Endothelial cell of umbilical vein (primary cell): ENCODE measurements around the gene ARPP19. TPM values are rescaled to one million over a fixed set of nuclear protein-coding genes. Genes with fewer than 3 reads are reported as not detected.

Source experiments
- BruUV-seq: library from RNA; stranded (reverse); fragments of 400-500 nt; replicated peaks from 2 replicates; lab custom pipeline; 2021; lab: Mats Ljungman, UMichigan
- CTCF ChIA-PET: fragments of 300-600, 350-600 bp; sonication (Branson Sonifier 250); formaldehyde crosslinking; loops from one replicate; lab custom pipeline; 2021; ENCODE audit warnings: antibody characterized with exemption, inconsistent platforms; lab: Charles Lee
- POLR2A ChIA-PET: fragments of 300-600, 350-600 bp; sonication (Branson Sonifier 250); formaldehyde crosslinking; loops from one replicate; lab custom pipeline; 2021; ENCODE audit warnings: antibody characterized with exemption, inconsistent platforms; lab: Charles Lee
- DNase-seq: peaks from one replicate; pipeline ENCODE4 v3.0.0-alpha.2; 2011; ENCODE audit warnings: low read depth, low spot score
- FAIRE-seq: peaks from 2 replicates; lab custom pipeline; 2011; peaks lifted over from hg19 to GRCh38; lab: Jason Lieb, UNC
- H2AFZ ChIP-seq: 2 replicates; pipeline ENCODE4 v1.6.0; 2012; ENCODE audit warnings: low read depth, low read length, control low read depth, inconsistent platforms
- H3K27ac ChIP-seq: 2 replicates; pipeline ENCODE4 v1.5.1; 2011; ENCODE audit warnings: low read depth, mild to moderate bottlenecking, control low read depth, low read length, moderate library complexity; ENCODE audit not compliant: insufficient read depth
- H3K27me3 ChIP-seq, 2 experiments: 2 replicates each; pipeline versions ENCODE4 v1.6.0 to v1.6.1; 2011; ENCODE audit warnings: low read length in 2 of 2, mixed read lengths in 1 of 2; ENCODE audit not compliant: control insufficient read depth in 2 of 2, insufficient read depth in 2 of 2
- H3K36me3 ChIP-seq, 2 experiments: 2 replicates in 1 of 2; 3 replicates in 1 of 2; pipeline ENCODE4 v1.5.1; 2011; ENCODE audit warnings: low read length in 2 of 2, mild to moderate bottlenecking in 1 of 2, moderate library complexity in 1 of 2; ENCODE audit not compliant: control insufficient read depth in 2 of 2, insufficient read depth in 2 of 2; ENCODE audit errors: extremely low read depth in 1 of 2
- H3K4me1 ChIP-seq: 3 replicates; pipeline ENCODE4 v1.5.1; 2011; ENCODE audit warnings: mild to moderate bottlenecking, low read length; ENCODE audit not compliant: control insufficient read depth, insufficient read depth; ENCODE audit errors: extremely low read depth
- H3K4me2 ChIP-seq: 2 replicates; pipeline ENCODE4 v1.6.1; 2011; ENCODE audit warnings: low read length, control low read depth, mixed read lengths; ENCODE audit not compliant: insufficient read depth
- H3K4me3 ChIP-seq, 3 experiments: fragments of 200-600 bp in 1 of 3; sonication (generic), shearing (Covaris generic) in 1 of 3; replicated peaks in 1 of 3; 2 replicates each; pipeline ENCODE4 v1.5.1; 2011 to 2016; ENCODE audit warnings: control low read depth in 3 of 3, low read length in 3 of 3, mild to moderate bottlenecking in 2 of 3, inconsistent platforms in 1 of 3, low read depth in 1 of 3, moderate library complexity in 1 of 3; ENCODE audit not compliant: insufficient read depth in 1 of 3
- H3K79me2 ChIP-seq: 2 replicates; pipeline ENCODE4 v1.6.0; 2012; ENCODE audit warnings: low read length, inconsistent platforms; ENCODE audit not compliant: control insufficient read depth, insufficient read depth
- H3K9ac ChIP-seq: replicated peaks from 2 replicates; pipeline ENCODE3; 2011; ENCODE audit warnings: low read length, control low read depth; ENCODE audit not compliant: insufficient read depth; ENCODE audit errors: extremely low read depth
- H3K9me1 ChIP-seq: replicated peaks from 3 replicates; pipeline ENCODE4 v1.6.0; 2011; ENCODE audit warnings: mild to moderate bottlenecking, low read length; ENCODE audit not compliant: control insufficient read depth, insufficient read depth; ENCODE audit errors: extremely low read depth
- H3K9me3 ChIP-seq: replicated peaks from 2 replicates; pipeline ENCODE4 v1.5.1; 2012; ENCODE audit warnings: low read length, inconsistent platforms; ENCODE audit not compliant: control insufficient read depth, insufficient read depth
- H4K20me1 ChIP-seq: replicated peaks from 2 replicates; pipeline ENCODE3; 2011; ENCODE audit warnings: mild to moderate bottlenecking, low read length; ENCODE audit not compliant: control insufficient read depth, insufficient read depth; ENCODE audit errors: extremely low read depth
- CTCF ChIP-seq, 2 donors: IDR thresholded peaks; 1 replicate in 1 of 2; 2 replicates in 1 of 2; pipeline ENCODE4 v1.5.1; 2011; ENCODE audit warnings: low read length in 2 of 2, mild to moderate bottlenecking in 2 of 2, moderate library complexity in 2 of 2, control low read depth in 1 of 2, inconsistent platforms in 1 of 2, low read depth in 1 of 2; ENCODE audit not compliant: insufficient read depth in 1 of 2; ENCODE audit errors: extremely low read depth in 1 of 2
- EZH2 ChIP-seq: IDR thresholded peaks from 2 replicates; pipeline ENCODE4 v1.6.1; 2012; ENCODE audit warnings: borderline replicate concordance, low read depth, mild to moderate bottlenecking, moderate library complexity, low read length, inconsistent platforms; ENCODE audit not compliant: severe bottlenecking
- FOS ChIP-seq: IDR thresholded peaks from 2 replicates; pipeline ENCODE4 v1.6.1; 2011; ENCODE audit warnings: mild to moderate bottlenecking, low read length, moderate library complexity, borderline replicate concordance; ENCODE audit not compliant: insufficient read depth
- GATA2 ChIP-seq: IDR thresholded peaks from 2 replicates; pipeline ENCODE4 v1.7.0; 2011; ENCODE audit warnings: low read depth, mild to moderate bottlenecking, moderate library complexity, mixed read lengths, low read length; ENCODE audit not compliant: insufficient read length, insufficient read depth
- JUN ChIP-seq: IDR thresholded peaks from 2 replicates; pipeline ENCODE4 v1.6.1; 2011; ENCODE audit warnings: borderline replicate concordance, low read depth; ENCODE audit not compliant: insufficient read length, insufficient read depth
- MAX ChIP-seq: IDR thresholded peaks from 2 replicates; pipeline ENCODE4 v1.6.1; 2011; ENCODE audit not compliant: insufficient read depth, insufficient read length
- MYC ChIP-seq: IDR thresholded peaks from one replicate; pipeline ENCODE4 v1.6.1; 2011; ENCODE audit warnings: mild to moderate bottlenecking, low read depth, low read length
- POLR2A ChIP-seq: IDR thresholded peaks from 2 replicates; pipeline ENCODE4 v1.6.1; 2012; ENCODE audit warnings: low read depth, mild to moderate bottlenecking, control low read depth, low read length
- POLR2AphosphoS5 ChIP-seq: IDR thresholded peaks from 2 replicates; pipeline ENCODE4 v1.6.1; 2012; ENCODE audit warnings: low read depth, mild to moderate bottlenecking, control low read depth, low read length, moderate library complexity; ENCODE audit not compliant: insufficient read depth
- dilution Hi-C: fragments of 300-500 bp; cut with MboI; formaldehyde crosslinking; loops from one replicate; pipeline ENCODE4 v1.15.0; 2019; ENCODE audit warnings: low sequenced_read_pairs; ENCODE audit not compliant: extremely low pct_ligation_motif_present
- intact Hi-C: fragments of 100-400 bp; cut with micrococcal nuclease; formaldehyde crosslinking; loops from one replicate; pipeline ENCODE4 v1.10.0; 2022
- polyA plus RNA-seq, 4 experiments: library from polyadenylated mRNA; depleted of rRNA in 3 of 4; stranded (reverse) in 3 of 4; unstranded in 1 of 4; fragments of >200 nt; gene quantifications; 2 replicates each; pipeline versions ENCODE4 v1.2.1 to v1.2.3, GENCODE V29; 2011 to 2012; ENCODE audit warnings: missing spikeins in 1 of 4
- total RNA-seq: library from RNA; stranded (reverse); gene quantifications from 2 replicates; pipeline ENCODE4 v1.2.3, GENCODE V29; 2021

The ARPP19 gene
- total and polyA plus RNA-seq, 2 donors (not counting 3 experiments of a cell fraction or from before 2014, with no cell fraction given), result 47.1 to 191 TPM

- H3K4me2 ChIP-seq, result no peak overlapping the region
- H3K4me3 ChIP-seq, result no peak overlapping the region
- CTCF ChIA-PET, result no interaction called here
- H3K4me1 ChIP-seq, result no peaks in the 10 kb centered on the region
- no peaks in the 10 kb centered on the region for H3K79me2 ChIP-seq
- FAIRE-seq (no peak), DNase-seq (no peak)
- H4K20me1 ChIP-seq, result no peaks in the 10 kb centered on the region
- BruUV-seq, result no TSS peak
- POLR2A ChIA-PET, result no interaction called here
- no peak overlapping the region for H3K27ac ChIP-seq
- no peak overlapping the region for H2AFZ ChIP-seq
- dilution Hi-C loops, result no loop called here
- no peak overlapping the region for H3K9ac ChIP-seq
- no peaks in the 10 kb centered on the region for H3K27me3 ChIP-seq
- H3K9me3 ChIP-seq, result no peaks in the 10 kb centered on the region
- TF ChIP-seq MAX (no peak), POLR2A (no peak), POLR2AphosphoS5 (no peak), FOS (no peak), EZH2 (no peak), JUN (no peak), CTCF (IDR thresholded peaks at IDR 0.05; ENCODE audit: extremely low read depth in 1 of 2, insufficient read depth in 1 of 2, low read depth in 1 of 2, low read length in 2 of 2) (no peak), MYC (no peak), GATA2 (no peak)
- no peaks in the 10 kb centered on the region for H3K9me1 ChIP-seq
- intact Hi-C loops, result no loop called here
- peaks cover 0 to 2% of the 10 kb centered on the region in 2 experiments for H3K36me3 ChIP-seq
These were observed 40.8 kb upstream of the ARPP19 start for GRCh38 chr15:52609593-52609992.
